NCI-H524 (cell line): ENCODE data around the gene ADAMTS3.
A peak's percentile ranks its signal among the peaks of the same experiment; 100 is the strongest.

Experiments
- DNase-seq, 2 experiments: peaks; one replicate each; lab custom pipeline; 2025; lab: John Stamatoyannopoulos, UW

Gene ADAMTS3

GRCh38 chr4:72568959-72569718 is at the start of gene ADAMTS3:
TSS of gene ADAMTS3 (minus strand) at chr4:72569221. CDS start at chr4:72568762, 459 bp downstream.
- DNase-seq, result peak; percentile 53 to 77

GRCh38 chr4:72613959-72614358 is 44.9 kb upstream of the ADAMTS3 start:
- no peak for DNase-seq

DNA sequence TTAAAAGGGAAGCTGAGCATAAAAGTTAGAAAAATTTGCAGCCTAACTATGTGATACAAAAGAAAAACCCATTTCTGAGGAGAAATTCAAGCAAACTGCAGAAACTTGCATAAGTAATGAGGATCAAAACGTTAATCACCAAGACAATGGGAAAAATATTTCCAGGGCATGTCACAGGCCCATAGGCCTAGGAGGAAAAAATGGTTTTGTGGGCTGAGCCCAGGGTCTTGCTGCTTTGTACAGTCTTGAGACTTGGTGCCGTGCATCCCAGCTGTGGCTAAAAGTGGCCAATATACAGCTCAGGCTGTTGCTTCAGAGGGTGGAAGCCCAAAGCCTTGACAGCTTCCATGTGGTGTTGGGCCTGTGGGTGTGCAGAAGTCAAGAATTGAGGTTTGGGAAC is 37.7 kb upstream of the ADAMTS3 start:
- no peak for DNase-seq

DNA sequence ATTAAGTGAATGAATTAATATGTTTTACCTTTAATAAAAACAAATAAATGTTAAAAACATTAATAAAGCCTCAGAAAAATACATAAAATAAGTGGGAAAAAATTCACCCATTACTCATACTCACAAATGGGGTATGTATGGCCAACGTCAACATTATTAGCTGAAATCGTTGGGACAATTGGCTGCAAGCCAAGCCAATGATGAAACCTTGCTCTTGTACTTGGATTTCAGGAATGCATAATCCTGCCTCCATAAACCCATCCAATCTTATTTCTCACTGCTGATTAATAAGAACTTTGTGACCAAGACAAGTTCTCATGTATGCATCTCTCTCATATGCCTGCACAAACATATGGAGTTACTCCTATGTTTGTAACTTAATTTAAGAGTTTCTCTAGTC is 35.3 kb upstream of the ADAMTS3 start:
- no peak for DNase-seq

- no peak for DNase-seq
Observed at GRCh38 chr4:72602396-72603376, 33.7 kb upstream of the ADAMTS3 start.

DNA sequence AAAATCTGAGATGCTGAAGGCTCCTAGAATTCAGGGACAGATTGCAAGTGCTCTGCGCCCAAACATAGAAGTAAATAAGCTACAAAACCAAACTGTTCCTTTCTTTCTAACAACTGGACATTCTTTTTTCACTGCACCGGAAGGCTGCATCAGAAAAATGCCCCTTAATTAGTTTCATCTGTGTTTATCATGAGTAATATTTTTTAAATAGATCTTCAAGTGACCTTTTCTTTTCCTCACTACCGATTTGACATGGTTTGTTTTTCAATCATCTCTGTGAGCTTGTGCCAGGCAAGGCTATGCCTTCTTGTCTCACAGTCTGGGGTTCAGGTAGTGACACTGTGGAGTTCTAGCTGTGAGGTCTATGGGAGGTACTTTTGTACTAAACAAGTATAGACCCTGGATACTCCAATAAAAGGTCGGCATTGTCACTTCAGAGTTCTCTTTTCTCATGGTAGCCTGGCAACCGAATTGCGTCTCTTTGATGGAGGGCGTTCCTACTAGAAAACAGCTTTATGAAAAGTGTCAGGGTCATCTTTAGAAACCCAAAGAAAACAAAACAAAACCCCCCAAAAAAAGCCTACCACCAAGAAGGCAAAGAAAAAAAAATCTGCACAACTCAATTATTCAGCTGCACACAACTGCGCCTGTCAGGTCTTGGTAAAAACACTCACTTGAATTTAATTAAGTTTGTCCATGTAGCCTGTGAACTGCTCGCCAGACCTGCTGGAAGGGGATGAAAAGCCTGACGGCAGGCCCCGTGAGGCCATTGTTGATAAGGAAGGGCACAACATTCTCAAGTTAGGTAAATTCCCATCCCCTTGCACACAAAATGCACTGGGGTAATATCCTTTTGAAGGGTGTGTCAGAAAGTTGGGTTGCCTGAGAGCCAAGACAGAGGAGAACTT is 22.8 kb upstream of the ADAMTS3 start:
- DNase-seq, result no peak

DNA sequence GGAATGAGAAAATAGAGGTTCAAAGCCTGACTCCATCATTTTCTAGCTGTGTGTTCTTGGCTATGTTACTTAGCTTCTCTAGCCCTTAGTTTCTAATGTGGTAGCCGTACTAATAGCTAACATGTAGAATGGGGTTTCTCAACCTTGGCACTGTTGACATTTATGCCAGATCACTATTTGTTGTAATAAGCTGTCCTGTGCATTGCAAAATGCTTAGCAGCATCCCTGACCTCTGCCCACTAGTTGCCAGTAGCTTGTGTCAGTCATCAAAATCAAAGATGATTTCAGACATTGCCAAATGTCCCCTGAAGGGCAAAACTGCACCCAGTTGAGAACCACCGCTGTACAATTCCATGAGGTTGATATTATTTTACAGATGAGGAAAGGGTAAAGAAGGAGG is 18.3 kb upstream of the ADAMTS3 start:
- no peak for DNase-seq

DNA sequence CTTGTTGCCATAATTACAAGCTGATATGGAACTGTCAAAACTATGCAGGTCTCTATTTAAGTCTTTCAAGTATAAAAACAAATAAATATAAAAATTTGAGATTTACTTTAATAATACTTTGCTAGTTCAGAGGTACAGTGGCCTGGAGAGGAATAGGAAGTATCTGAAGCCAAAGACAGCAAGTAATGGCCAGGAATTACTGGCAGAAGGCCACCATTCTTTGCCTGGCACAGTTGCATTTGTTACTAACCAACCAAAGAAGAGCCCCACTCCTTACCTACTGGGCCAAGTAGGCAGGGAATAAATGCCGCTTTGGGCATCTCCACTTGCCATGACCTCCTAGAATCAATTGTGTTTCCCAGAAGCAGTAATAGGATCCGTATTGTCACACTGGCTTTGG is 13.8 kb upstream of the ADAMTS3 start:
- no peak for DNase-seq

- DNase-seq, result no peak
Observed at GRCh38 chr4:72577211-72577610, 8.2 kb upstream of the ADAMTS3 start.

DNA sequence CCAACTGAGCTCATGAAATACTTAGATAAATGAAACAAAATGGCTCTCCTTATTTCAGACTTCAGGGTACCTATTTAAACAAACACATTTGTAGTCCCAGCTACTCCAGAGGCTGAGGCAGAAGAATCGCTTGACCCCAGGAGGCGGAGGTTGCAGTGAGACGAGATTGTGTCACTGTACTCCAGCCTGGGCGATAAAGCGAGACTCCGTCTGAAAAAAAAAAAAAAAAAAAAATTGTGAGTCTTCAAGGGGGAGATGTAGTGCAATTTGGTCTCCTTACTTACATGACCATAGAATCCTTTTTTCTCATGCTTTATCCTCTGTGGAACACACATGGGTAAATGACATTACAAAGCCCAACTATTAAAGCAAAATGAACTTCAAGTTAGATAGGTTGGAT is 2.3 kb upstream of the ADAMTS3 start:
- DNase-seq, result no peak

- DNase-seq, result no peak
Observed at GRCh38 chr4:72569719-72570235, 756 bp upstream of the ADAMTS3 start.

DNA sequence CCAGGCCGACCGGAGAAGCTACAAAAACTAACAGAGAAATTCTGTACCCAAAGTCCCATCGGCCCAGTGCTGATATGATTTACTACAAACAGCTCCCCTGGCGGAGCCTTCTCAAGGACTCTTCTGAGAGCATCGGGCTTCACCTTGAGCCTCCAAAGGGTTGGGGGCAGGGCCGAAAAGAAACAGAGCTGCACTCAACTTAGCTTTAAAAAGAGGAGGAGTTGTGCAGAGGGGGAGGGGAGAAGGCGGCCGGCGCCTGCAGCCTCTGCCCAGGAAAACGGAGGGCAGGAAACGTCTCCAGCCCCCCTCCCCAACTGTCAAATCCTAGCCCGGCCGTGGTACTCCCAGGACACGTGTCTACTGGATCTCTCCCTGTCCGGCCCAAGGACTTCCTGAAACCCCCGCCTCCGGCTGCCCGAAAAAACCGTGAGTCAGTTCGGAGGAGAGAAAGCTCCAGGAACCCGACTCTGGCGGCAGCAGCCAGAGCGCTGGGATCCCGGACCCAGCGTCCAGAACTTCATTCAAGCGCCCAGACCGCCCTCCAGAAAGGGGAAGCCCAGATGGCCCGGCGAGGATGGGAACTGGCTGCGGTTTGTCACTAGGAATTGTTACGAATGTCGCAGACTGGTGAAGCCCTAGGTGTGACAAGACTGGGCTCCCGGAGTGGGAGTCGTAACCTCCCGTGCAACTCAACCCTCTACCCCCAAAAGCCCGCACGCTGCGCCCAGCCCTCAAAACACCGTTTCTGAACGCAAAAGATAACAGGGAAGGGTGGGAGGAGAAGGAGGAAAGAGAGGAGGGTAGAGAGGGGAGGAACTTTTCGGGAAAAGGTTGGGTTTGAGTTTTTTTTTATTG is 973 bp downstream of the ADAMTS3 start:
- peak; percentile 84 to 89 for DNase-seq

DNA sequence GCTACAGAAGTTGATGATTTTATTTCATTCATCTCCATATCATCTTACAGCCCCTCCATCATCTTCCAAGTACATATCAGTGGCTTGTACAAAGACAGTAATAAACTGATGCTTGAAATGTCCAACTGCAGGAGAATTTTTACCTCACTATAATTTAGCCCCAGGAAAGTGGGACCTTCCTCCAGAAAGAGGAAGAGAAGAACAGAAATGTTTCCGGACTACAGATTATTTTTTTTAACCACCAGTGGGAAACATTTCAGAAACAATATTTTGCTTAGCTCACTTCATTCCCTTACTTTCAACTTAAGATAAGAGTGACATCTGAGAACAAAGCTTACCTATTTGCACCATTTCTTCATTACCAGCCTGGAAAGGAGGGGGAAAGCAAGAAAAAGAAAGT is 2.0 kb downstream of the ADAMTS3 start:
- no peak for DNase-seq

DNA sequence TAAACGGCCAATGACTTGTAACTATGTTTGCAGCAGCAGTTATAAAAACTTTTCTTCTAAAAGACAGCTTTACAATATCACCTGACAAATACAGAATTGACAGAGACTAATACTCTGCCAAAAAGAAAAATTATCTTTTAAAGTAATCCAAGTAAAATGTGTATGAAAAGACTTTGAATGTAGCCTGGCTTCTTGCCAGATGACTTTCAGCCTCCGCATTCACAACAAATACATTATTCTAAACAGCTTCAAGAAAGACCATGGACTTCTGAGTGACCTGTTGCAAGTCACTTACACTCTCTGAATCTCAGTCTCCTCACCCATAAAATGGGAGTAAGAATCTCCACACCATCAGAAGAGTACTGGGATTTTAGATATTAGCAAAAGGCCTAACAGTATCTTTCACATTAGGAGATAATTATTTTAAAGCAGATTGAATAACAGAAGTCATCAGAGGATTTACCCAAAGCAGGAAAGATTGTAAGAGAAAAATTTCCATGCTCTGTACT is 2.5 kb downstream of the ADAMTS3 start:
- no peak for DNase-seq

GRCh38 chr4:72564789-72565188 is 4.2 kb downstream of the ADAMTS3 start:
- no peak for DNase-seq

DNA sequence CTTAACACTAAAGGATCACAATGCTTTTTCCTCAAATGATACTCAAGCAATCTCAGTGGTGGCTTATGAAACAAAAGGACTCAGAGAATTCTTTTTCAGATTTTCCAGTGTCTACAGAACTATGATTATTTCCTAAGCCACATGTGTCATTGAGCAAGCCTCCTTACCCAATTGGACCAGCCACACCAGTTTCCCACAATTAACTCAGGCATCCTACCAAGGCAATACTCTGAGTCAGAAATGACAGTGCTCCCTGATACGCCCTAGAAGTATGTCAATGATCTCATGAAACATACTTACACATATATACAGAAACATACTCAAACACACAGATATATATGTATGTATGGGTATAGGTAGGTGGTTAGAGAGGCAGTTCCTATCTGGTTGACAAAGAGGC is 4.8 kb downstream of the ADAMTS3 start:
- no peak for DNase-seq

DNA sequence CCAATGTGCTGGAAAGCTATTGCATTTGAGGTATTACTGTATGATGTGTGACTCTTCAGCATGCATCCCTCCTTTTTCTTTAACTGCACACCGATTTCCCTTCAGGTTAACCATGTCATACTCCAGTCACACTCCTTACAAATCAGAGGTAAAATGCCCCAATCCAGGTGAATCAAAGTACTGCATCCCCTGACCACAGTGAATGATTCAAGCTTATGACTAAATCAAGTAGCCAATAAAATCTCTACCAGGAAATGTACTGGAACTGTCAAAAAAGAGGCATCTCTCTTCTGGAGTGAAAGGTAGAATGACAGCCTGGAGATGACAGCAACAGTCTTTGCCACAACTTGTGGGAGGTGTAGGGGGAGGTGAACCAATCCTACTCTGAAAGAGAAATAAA is 10.4 kb downstream of the ADAMTS3 start:
- no peak for DNase-seq

- DNase-seq, result no peak
Observed at GRCh38 chr4:72557021-72557420, 12.0 kb downstream of the ADAMTS3 start.

- no peak for DNase-seq
Observed at GRCh38 chr4:72555377-72555831, 13.6 kb downstream of the ADAMTS3 start.

GRCh38 chr4:72553540-72554337 is 15.3 kb downstream of the ADAMTS3 start:
- no peak for DNase-seq
